Lower lobe of right lung (tissue), 2 donors: ENCODE data around the gene CTNNA3. TPM values are rescaled to one million over a fixed set of nuclear protein-coding genes. Genes with fewer than 3 reads are reported as not detected.

Experiments used
- ATAC-seq, 2 donors: fragments of 200-7000 bp; cut with Tn5 transposase; one replicate each; pipeline ENCODE4 v1.9.1; 2020 to 2022; ENCODE audit warnings: mild to moderate bottlenecking in 2 of 2, moderate library complexity in 2 of 2
- DNase-seq: peaks from one replicate; pipeline ENCODE4 v3.0.0-alpha.2; 2020
- H3K27ac ChIP-seq: fragments of 200-600 bp; one replicate; pipeline ENCODE4 v1.8.0; 2022
- H3K27me3 ChIP-seq: fragments of 200-600 bp; one replicate; pipeline ENCODE4 v1.8.0; 2022; ENCODE audit warnings: low read depth
- H3K36me3 ChIP-seq: fragments of 200-600 bp; one replicate; pipeline ENCODE4 v1.8.0; 2022; ENCODE audit warnings: mild to moderate bottlenecking
- H3K4me1 ChIP-seq: fragments of 200-600 bp; one replicate; pipeline ENCODE4 v1.8.0; 2022
- H3K4me3 ChIP-seq: fragments of 200-600 bp; one replicate; pipeline ENCODE4 v1.8.0; 2022; ENCODE audit warnings: mild to moderate bottlenecking
- H3K9me3 ChIP-seq: fragments of 200-600 bp; one replicate; pipeline ENCODE4 v1.8.0; 2022
- intact Hi-C: fragments of 100-400 bp; cut with DNase I; formaldehyde crosslinking; loops from one replicate; pipeline ENCODE4 v1.11.0; 2022
- total RNA-seq: library from RNA; stranded (reverse); fragmentation: NEBNext Ultra II Directional; extraction: Animal tissue kit (Norgen Biotek cat#: 25700); gene quantifications from one replicate; pipeline ENCODE4 v1.2.1, GENCODE V29; 2021
- TF ChIP-seq, protein P1 (sequence below): fragments of 200-600 bp; IDR thresholded peaks from one replicate; pipeline ENCODE4 v1.8.0; 2022; ENCODE audit warnings: antibody characterized with exemption, mild to moderate bottlenecking
- donor health status: DM: no; HTN: yes; CAD: no; lungs with severe emphysema.

CTNNA3 gene
- total RNA-seq, 1 donor from 2014 or later = not detected

DNA sequence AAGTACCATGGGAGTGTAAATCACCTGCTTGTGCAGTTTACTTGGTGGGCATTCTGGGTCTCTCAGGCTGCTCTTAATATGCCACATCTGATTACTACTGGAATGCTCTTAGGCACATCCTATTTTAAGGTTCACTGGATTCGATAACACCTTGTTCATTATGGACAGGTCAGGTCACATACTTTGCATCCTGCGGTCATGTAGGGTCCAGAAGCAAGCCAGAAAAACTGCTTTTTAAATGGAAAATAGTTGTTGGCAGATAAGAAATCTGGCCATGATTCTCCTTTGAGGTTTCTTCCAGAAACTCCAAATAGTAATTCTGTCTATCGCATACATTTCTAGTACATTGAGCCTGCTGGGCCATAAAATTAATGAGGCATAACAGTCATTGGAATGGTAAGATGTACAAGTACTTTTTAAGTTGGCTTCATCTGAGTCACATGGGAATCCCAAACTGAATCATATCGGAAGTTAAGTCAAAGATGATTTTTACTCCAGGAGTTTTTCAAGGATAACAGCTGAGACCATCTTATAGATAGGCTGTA is 398.3 kb downstream of the CTNNA3 start:
- intact Hi-C loops = no loop called here
- no peak overlapping the region for H3K27ac ChIP-seq

DNA sequence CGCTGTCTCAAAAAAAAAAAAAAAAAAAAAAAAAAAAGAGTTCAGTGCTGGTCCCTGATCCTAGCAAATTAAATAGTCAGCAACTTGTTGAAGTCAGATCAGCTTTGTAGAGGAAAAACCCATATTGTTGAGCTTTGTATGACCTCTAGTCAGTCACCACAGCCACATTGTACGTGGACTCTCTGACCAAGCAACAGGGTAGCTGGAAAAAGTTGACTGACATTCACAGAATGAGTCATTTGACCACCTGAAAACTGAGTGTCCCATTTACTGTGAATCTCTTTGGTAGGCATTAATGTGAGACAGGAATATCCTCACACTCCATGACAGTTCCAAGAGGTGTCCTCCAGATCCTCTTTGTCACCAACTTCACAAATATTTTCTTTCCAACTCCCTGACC is 399.1 kb downstream of the CTNNA3 start:
- Histone ChIP-seq H3K4me1 (no peaks in the 10 kb centered on the region), H3K27ac (no peak overlapping the region), H3K9me3 (no peaks in the 10 kb centered on the region), H3K36me3 (no peaks in the 10 kb centered on the region), H3K27me3 (no peaks in the 10 kb centered on the region), H3K4me3 (no peak overlapping the region)
- ATAC-seq (no peak), DNase-seq (no peak)
- intact Hi-C loops = no loop called here
- TF ChIP-seq, protein P1, sequence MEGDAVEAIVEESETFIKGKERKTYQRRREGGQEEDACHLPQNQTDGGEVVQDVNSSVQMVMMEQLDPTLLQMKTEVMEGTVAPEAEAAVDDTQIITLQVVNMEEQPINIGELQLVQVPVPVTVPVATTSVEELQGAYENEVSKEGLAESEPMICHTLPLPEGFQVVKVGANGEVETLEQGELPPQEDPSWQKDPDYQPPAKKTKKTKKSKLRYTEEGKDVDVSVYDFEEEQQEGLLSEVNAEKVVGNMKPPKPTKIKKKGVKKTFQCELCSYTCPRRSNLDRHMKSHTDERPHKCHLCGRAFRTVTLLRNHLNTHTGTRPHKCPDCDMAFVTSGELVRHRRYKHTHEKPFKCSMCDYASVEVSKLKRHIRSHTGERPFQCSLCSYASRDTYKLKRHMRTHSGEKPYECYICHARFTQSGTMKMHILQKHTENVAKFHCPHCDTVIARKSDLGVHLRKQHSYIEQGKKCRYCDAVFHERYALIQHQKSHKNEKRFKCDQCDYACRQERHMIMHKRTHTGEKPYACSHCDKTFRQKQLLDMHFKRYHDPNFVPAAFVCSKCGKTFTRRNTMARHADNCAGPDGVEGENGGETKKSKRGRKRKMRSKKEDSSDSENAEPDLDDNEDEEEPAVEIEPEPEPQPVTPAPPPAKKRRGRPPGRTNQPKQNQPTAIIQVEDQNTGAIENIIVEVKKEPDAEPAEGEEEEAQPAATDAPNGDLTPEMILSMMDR = no peak

More for the DNA sequence above, 398.3 kb downstream of the CTNNA3 start:
- no peaks in the 10 kb centered on the region for H3K27me3 ChIP-seq
- no peaks in the 10 kb centered on the region for H3K4me1 ChIP-seq
- no peaks in the 10 kb centered on the region for H3K9me3 ChIP-seq
- ATAC-seq = no peak
- H3K4me3 ChIP-seq = no peak overlapping the region
- TF ChIP-seq, protein P1 = no peak
- no peaks in the 10 kb centered on the region for H3K36me3 ChIP-seq
- DNase-seq = no peak

DNA sequence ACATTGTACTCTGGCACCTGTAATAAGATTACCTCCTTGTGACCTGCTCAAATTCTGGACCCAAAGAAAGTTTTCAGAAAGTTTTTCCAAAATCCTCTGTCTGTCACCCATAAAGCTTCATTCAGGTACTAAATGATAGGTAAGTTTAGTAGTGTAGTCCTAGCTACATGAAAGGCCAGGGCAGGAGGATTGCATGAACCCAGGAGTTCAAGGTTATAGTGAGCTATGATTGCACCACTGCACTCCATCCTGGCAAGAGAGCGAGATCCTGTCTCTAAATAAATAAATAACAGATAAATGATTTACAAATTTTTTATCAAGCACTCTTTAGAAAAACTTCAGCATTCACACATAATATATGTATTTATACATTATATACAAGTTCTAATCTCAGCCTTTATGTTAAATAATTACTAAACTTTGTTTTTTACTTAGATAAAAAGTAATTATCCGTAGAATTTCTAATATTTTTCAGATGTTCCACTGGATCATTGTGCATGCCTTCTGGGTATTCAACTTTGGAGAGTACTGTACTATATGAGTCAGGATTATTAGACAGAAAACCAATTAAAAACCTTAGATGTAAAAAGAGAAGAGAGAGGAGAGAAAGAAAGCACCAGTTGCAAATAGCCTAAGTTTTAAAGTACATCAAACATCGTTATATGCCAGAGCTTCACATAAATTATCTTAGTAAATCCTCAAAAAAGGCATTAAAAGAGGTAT is 407.1 kb downstream of the CTNNA3 start:
- TF ChIP-seq, protein P1 = no peak
- no peaks in the 10 kb centered on the region for H3K9me3 ChIP-seq
- H3K4me1 ChIP-seq = no peaks in the 10 kb centered on the region
- intact Hi-C loops = no loop called here
- ATAC-seq (no peak), DNase-seq (no peak)
- no peak overlapping the region for H3K4me3 ChIP-seq
- H3K27ac ChIP-seq = no peak overlapping the region
- H3K27me3 ChIP-seq = no peaks in the 10 kb centered on the region
- no peaks in the 10 kb centered on the region for H3K36me3 ChIP-seq

DNA sequence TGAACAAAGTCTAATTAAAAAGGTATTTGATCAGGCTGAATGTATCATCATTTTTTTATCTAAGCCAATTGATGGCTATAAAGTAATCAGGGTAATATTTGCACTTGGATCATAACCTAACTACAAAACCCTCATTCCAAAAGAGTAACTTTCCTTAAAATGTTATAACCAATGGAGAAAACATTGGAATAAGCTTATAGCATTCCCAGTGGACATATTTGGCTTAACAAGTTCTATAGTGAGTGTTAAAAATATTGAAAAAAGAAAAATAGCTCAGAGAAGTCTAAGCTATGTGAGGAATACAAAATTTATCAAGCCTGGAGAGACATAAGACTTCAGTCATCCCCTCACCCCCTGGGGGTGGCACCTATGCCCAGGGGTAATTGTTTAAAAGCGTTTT is 411.4 kb downstream of the CTNNA3 start:
- no peak overlapping the region for H3K4me3 ChIP-seq
- no peaks in the 10 kb centered on the region for H3K4me1 ChIP-seq
- ATAC-seq (no peak), DNase-seq (no peak)
- intact Hi-C loops = no loop called here
- H3K9me3 ChIP-seq = no peaks in the 10 kb centered on the region
- TF ChIP-seq, protein P1 = no peak
- no peaks in the 10 kb centered on the region for H3K27me3 ChIP-seq
- no peaks in the 10 kb centered on the region for H3K36me3 ChIP-seq
- no peak overlapping the region for H3K27ac ChIP-seq

DNA sequence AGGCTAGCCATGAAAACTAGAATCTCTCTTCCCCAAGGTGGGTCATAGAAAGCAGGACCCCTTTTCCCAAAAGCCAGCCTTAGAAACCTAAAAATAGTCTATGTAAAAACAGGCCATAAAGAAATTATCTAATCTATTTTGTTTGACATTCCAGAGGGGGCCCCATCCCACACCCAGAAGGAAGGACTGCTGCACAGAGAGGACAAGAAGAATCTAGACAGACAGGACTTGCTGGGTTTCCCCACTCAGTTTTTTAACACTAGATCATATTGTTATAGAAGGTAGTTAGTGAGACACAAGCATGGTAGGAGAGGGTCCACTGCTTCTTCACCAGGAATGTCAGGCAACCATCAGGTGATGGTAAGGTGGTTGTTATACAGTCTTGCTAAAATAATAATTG is 413.1 kb downstream of the CTNNA3 start:
- Histone ChIP-seq H3K9me3 (no peaks in the 10 kb centered on the region), H3K27ac (no peak overlapping the region), H3K4me3 (no peak overlapping the region), H3K4me1 (no peaks in the 10 kb centered on the region), H3K27me3 (no peaks in the 10 kb centered on the region), H3K36me3 (no peaks in the 10 kb centered on the region)
- ATAC-seq (no peak), DNase-seq (no peak)
- intact Hi-C loops = no loop called here
- TF ChIP-seq, protein P1 = no peak
